Gastrocnemius medialis (tissue), 4 donors: ENCODE data around the gene EHD4. TPM values are rescaled to one million over a fixed set of nuclear protein-coding genes. Genes with fewer than 3 reads are reported as not detected.
A peak's percentile ranks its signal among the peaks of the same experiment; 100 is the strongest.

Experiments
- ATAC-seq, 2 donors: fragments of 150-250 bp; one replicate each; pipeline ENCODE4 v1.9.1; 2016
- DNase-seq, 2 donors: peaks; one replicate each; pipeline ENCODE4 v3.0.0-alpha.2; 2019
- H3K27ac ChIP-seq, 4 donors: fragments of 200-600 bp; sonication (generic); 1 replicate in 1 of 4; 2 replicates in 3 of 4; pipeline ENCODE4 v1.5.1; 2016 to 2018; ENCODE audit warnings: mild to moderate bottlenecking in 2 of 4, moderate library complexity in 1 of 4
- H3K27me3 ChIP-seq, 3 donors: fragments of 200-600 bp; sonication (generic) in 2 of 3; 1 replicate in 1 of 3; 2 replicates in 2 of 3; pipeline versions ENCODE4 v1.5.1 to v1.6.0; 2016 to 2019; ENCODE audit warnings: mild to moderate bottlenecking in 1 of 3, moderate library complexity in 1 of 3
- H3K36me3 ChIP-seq, 2 donors: fragments of 200-600 bp; sonication (generic) in 1 of 2; one replicate each; pipeline ENCODE4 v1.5.1; 2017 to 2018
- H3K4me1 ChIP-seq, 2 donors: fragments of 200-600 bp; sonication (generic) in 1 of 2; one replicate each; pipeline ENCODE4 v1.5.1; 2016 to 2017; ENCODE audit warnings: mild to moderate bottlenecking in 2 of 2
- H3K4me3 ChIP-seq, 4 donors: fragments of 200-600 bp; sonication (generic) in 3 of 4; 1 replicate in 1 of 4; 2 replicates in 3 of 4; pipeline ENCODE4 v1.5.1; 2016 to 2019; ENCODE audit warnings: mild to moderate bottlenecking in 2 of 4
- H3K9me3 ChIP-seq, 3 donors: fragments of 200-600 bp; sonication (generic) in 2 of 3; 1 replicate in 1 of 3; 2 replicates in 2 of 3; pipeline ENCODE4 v1.5.1; 2016 to 2019
- POLR2A ChIP-seq, 2 donors: fragments of 450-650 bp; IDR thresholded peaks; one replicate each; pipeline ENCODE4 v1.6.1; 2017; ENCODE audit warnings: antibody characterized with exemption in 2 of 2, mild to moderate bottlenecking in 2 of 2, moderate library complexity in 2 of 2
- in situ Hi-C, 4 donors: fragments of 200-750 bp; cut with MboI; loops; one replicate each; pipeline versions ENCODE4 v1.15.0 to v1.8.0; 2017; ENCODE audit warnings: low sequenced_read_pairs in 4 of 4
- intact Hi-C: fragments of 100-400 bp; cut with DNase I; formaldehyde crosslinking; loops from one replicate; pipeline ENCODE4 v1.15.1; 2023; ENCODE audit warnings: low total_unique reads
- total RNA-seq, 4 donors: library from RNA; depleted of rRNA; stranded (reverse); fragments of >200 nt; gene quantifications; one replicate each; pipeline versions ENCODE4 v1.1.0 to v1.2.3, GENCODE V29; 2016
- TF ChIP-seq, protein P1 (sequence below), 5 experiments: fragments of 450-650 bp in 3 of 5; fragments of 200-600 bp in 2 of 5; sonication (generic) in 2 of 5; IDR thresholded peaks in 4 of 5; conservative IDR thresholded peaks in 1 of 5; 1 replicate in 4 of 5; 2 replicates in 1 of 5; pipeline ENCODE4 v1.5.1; 2016 to 2019; ENCODE audit warnings: antibody characterized with exemption in 5 of 5, mild to moderate bottlenecking in 3 of 5, moderate library complexity in 3 of 5

The EHD4 gene
- total RNA-seq, 4 donors from 2014 or later: 3.8 to 7.1 (median 4.3) TPM

DNA sequence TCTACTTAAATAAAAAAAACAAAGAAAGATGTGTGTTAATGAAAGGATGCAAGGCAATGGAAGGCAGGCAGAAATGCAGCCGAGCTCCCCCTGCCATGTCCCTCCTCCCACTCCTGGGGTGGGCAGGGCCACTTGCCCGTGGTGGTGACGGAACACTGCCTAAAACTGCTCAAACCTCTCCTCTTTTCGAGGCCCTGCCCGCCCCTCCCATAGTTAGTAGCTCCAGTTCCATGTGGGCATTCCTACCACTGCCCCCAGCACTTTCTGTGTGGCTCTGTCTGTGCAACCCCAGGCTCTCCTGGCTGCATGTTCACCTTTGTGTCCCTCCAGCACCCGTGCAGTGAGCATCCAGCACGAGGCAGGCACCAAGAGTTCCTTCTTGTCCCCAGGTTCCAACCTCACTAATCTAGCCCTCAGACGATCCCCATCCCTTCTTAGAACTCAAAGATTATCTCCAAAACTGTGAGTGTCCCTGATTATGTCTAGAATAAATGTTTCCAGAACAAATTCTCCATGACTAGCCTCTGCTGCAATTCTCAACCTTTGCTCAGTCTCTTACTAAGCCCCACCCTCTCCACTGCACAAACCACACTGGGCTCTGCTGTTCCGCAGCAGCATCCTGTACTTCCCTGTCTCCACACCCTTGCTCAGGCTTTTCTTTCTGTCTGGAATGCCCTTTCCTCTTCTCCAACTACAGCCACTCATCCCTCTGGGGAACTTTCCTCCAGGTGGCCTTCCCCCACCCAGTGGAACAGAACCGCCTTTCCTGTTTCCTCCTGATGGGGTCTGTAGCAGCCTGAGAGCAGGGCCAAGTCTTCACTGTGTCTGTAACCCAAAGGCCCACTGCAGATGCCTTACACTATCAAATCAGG is 45.9 kb downstream of the EHD4 start:
- DNase-seq: no peak
- Histone ChIP-seq H3K36me3 (no peaks in the 10 kb centered on the region), H3K9me3 (no peaks in the 10 kb centered on the region), H3K4me1 (peaks cover 32 to 70% of the 10 kb centered on the region in 2 donors), H3K27me3 (no peaks in the 10 kb centered on the region), H3K4me3 (no peak overlapping the region), H3K27ac (peak overlapping the region in 3 of 4 donors; percentile 12 to 47 (median 35))
- no peak for ATAC-seq
- in situ Hi-C loops: no loop called here
- no peak for TF ChIP-seq POLR2A (IDR thresholded peaks at IDR 0.05)
- TF ChIP-seq, protein P1, sequence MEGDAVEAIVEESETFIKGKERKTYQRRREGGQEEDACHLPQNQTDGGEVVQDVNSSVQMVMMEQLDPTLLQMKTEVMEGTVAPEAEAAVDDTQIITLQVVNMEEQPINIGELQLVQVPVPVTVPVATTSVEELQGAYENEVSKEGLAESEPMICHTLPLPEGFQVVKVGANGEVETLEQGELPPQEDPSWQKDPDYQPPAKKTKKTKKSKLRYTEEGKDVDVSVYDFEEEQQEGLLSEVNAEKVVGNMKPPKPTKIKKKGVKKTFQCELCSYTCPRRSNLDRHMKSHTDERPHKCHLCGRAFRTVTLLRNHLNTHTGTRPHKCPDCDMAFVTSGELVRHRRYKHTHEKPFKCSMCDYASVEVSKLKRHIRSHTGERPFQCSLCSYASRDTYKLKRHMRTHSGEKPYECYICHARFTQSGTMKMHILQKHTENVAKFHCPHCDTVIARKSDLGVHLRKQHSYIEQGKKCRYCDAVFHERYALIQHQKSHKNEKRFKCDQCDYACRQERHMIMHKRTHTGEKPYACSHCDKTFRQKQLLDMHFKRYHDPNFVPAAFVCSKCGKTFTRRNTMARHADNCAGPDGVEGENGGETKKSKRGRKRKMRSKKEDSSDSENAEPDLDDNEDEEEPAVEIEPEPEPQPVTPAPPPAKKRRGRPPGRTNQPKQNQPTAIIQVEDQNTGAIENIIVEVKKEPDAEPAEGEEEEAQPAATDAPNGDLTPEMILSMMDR (IDR thresholded peaks at IDR 0.05 in 4 of 5, conservative IDR thresholded peaks at IDR 0.05 in 1 of 5): no peak
- intact Hi-C loops: no loop called here

- ATAC-seq (no peak), DNase-seq (no peak)
- Histone ChIP-seq H3K27me3 (no peaks in the 10 kb centered on the region), H3K27ac (peak overlapping the region in 3 of 4 donors; percentile 12 to 47 (median 35)), H3K36me3 (no peaks in the 10 kb centered on the region), H3K4me1 (peaks cover 29 to 66% of the 10 kb centered on the region in 2 donors), H3K4me3 (no peak overlapping the region), H3K9me3 (no peaks in the 10 kb centered on the region)
- in situ Hi-C loops: no loop called here
- intact Hi-C loops: no loop called here
- no peak for TF ChIP-seq POLR2A (IDR thresholded peaks at IDR 0.05)
- TF ChIP-seq, protein P1 (IDR thresholded peaks at IDR 0.05 in 4 of 5, conservative IDR thresholded peaks at IDR 0.05 in 1 of 5): no peak
Measured at GRCh38 chr15:41925086-41925608, 47.2 kb downstream of the EHD4 start.

DNA sequence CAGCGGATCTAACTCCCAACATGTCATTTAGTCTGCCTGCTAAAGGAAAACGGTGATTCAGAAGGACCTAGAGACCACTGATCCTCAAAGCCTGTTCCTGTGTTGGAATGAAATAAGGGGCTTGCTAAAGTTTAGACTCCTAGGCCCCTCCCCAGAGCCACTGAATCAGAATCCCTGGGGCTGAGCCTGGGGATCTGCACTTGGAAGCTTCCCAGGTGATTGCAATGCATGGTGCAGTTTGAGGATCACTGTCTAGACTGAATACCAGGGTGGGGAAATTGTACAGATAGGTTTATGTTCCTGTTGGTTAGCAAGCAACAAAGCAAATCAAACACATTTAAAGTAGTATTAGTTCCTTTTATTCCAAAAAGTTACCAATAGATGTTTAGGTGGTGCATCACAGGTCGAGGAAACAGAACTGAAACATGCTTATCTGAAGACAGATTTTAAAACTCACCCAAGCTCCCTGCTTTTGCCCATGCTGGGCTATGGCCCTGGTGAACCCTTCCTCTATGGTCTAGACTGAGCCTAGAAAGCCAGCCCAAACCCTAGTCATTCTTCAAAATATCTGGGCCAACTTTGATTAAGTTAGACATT is 48.9 kb downstream of the EHD4 start:
- in situ Hi-C loops (no loop called here), intact Hi-C loops (no loop called here)
- Histone ChIP-seq H3K4me3 (no peak overlapping the region), H3K36me3 (no peaks in the 10 kb centered on the region), H3K4me1 (peaks cover 26 to 62% of the 10 kb centered on the region in 2 donors), H3K9me3 (no peaks in the 10 kb centered on the region), H3K27me3 (no peaks in the 10 kb centered on the region), H3K27ac (no peak overlapping the region)
- DNase-seq: no peak
- ATAC-seq: no peak
- TF ChIP-seq, protein P1 (IDR thresholded peaks at IDR 0.05 in 4 of 5, conservative IDR thresholded peaks at IDR 0.05 in 1 of 5): no peak
- TF ChIP-seq POLR2A (IDR thresholded peaks at IDR 0.05): no peak

DNA sequence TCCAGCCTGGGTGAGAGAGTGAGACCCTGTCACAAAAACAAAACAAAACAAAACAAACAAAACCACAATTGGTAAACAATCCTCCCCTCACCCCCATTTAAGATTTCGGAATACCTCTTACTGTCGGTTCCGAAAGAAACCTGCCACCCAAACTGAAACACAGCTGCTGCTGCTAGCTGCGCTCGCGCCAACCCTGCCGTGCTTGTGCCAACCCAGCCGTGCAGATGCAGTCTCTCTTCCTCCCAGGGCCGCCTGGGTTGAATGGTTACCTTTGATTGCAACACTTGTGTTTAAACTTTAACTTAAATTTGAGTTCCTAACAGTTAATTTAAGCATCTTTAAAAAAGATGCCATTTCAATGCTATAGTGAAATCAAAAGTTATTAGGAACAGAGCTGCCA is 50.0 kb downstream of the EHD4 start:
- Histone ChIP-seq H3K36me3 (no peaks in the 10 kb centered on the region), H3K9me3 (no peaks in the 10 kb centered on the region), H3K27me3 (no peaks in the 10 kb centered on the region), H3K4me3 (no peak overlapping the region), H3K27ac (no peak overlapping the region), H3K4me1 (peaks cover 37 to 62% of the 10 kb centered on the region in 2 donors)
- ATAC-seq (no peak), DNase-seq (no peak)
- intact Hi-C loops: no loop called here
- in situ Hi-C loops: no loop called here
- TF ChIP-seq POLR2A (IDR thresholded peaks at IDR 0.05): no peak
- TF ChIP-seq, protein P1 (IDR thresholded peaks at IDR 0.05 in 4 of 5, conservative IDR thresholded peaks at IDR 0.05 in 1 of 5): no peak
